ENCODE results near the gene DYNLT1. TPM values are rescaled to one million over a fixed set of nuclear protein-coding genes. Genes with fewer than 3 reads are reported as not detected.

DYNLT1 gene
- total and polyA plus RNA-seq, 10 of the 15 experiments (the other 5 are each of a cell fraction or from before 2014, with no cell fraction given): 33.6 to 298 (median 89.2) TPM

- ATAC-seq (no peak), DNase-seq (ENCODE audit: low read depth, low spot score) (no peak), FAIRE-seq (no peak)
- POLR2A ChIA-PET: interaction anchor here (0.6 to 0.7 kb wide), 2 partner anchors 241 to 340 kb away, joined by 3 to 5 read pairs; no protein-coding TSS in a partner anchor
- Histone ChIP-seq H3K4me1 (ENCODE audit: control insufficient read depth, insufficient read depth, low read length) (no peaks in the 10 kb centered on the region), H3K9ac (ENCODE audit: control insufficient read depth, insufficient read depth, low read length) (no peak overlapping the region), H3K9me3 (replicated peaks; ENCODE audit: control insufficient read depth, insufficient read depth, low read length) (no peaks in the 10 kb centered on the region; the same call in 2 of the 3 replicates), H2AFZ (ENCODE audit: control insufficient read depth, low read depth, low read length) (no peak overlapping the region), H3K36me3 (ENCODE audit: control insufficient read depth in 2 of 2, insufficient read depth in 2 of 2, low read length in 1 of 2) (no peaks in the 10 kb centered on the region; a peak in 1 of 4 replicates), H3K27me3 (replicated peaks in 1 of 2; ENCODE audit: control insufficient read depth in 2 of 2, insufficient read depth in 2 of 2, low read length in 1 of 2) (no peaks in the 10 kb centered on the region), H3K4me3 (no peak overlapping the region), H3K79me2 (ENCODE audit: control insufficient read depth, insufficient read depth, low read length) (no peaks in the 10 kb centered on the region), H3K27ac (ENCODE audit: control insufficient read depth, insufficient read depth) (no peak overlapping the region), H4K20me1 (ENCODE audit: control insufficient read depth, insufficient read depth) (no peaks in the 10 kb centered on the region), H3K4me2 (ENCODE audit: control insufficient read depth, insufficient read depth) (no peak overlapping the region)
- SMC1A ChIA-PET (ENCODE audit: uncharacterized antibody, unreplicated experiment): no interaction called here
- intact Hi-C loops (cut with micrococcal nuclease; ENCODE audit: unreplicated experiment): no loop called here
- TF ChIP-seq BCL3 (IDR thresholded peaks at IDR 0.05; ENCODE audit: borderline replicate concordance, insufficient read depth, low read depth, low read length, poor library complexity, severe bottlenecking) (no peak), PRDM15 (CRISPR knock-in tag; IDR thresholded peaks at IDR 0.05) (no peak), SMC3 (IDR thresholded peaks at IDR 0.05; ENCODE audit: borderline replicate concordance, low read length) (no peak), NFYB (IDR thresholded peaks at IDR 0.05; ENCODE audit: insufficient read depth, low read depth, low read length) (no peak), ZNF592 (IDR thresholded peaks at IDR 0.05) (no peak), WRNIP1 (IDR thresholded peaks at IDR 0.05; ENCODE audit: borderline replicate concordance, low read depth, low read length) (no peak), ZNF384 (IDR thresholded peaks at IDR 0.05; ENCODE audit: borderline replicate concordance, low read depth, low read length) (no peak)
- in situ Hi-C loops (cut with MboI): no loop called here
- BruUV-seq (replicated peaks): no TSS peak
- CTCF ChIA-PET: interaction anchor here (1.1 to 3.5 kb wide), 4 partner anchors 13 to 461 kb away, joined by 3 to 19 read pairs (median 6); no protein-coding TSS in a partner anchor
- RAD21 ChIA-PET (ENCODE audit: unreplicated experiment): no interaction called here
- 84% methylated on average over 14 of the region's 14 CpGs for WGBS (ENCODE audit: insufficient coverage, insufficient replicate concordance, low lambda C conversion rate, missing lambda C conversion rate)
Measured at GRCh38 chr6:158674342-158675131, 30.0 kb upstream of the DYNLT1 start.

Measured in GM12878 (cell line).